A673 (cell line): ENCODE measurements around the gene DNLZ.

ENCODE experiments used
- CTCF ChIP-seq: fragments of 300-800, 200-600 bp; sonication (generic); conservative IDR thresholded peaks from 2 replicates; pipeline ENCODE4 v1.5.1; 2017; ENCODE audit warnings: low read depth, mild to moderate bottlenecking, antibody characterized with exemption, low read length, moderate library complexity, mixed read lengths
- EZH2 ChIP-seq: fragments of 200-600 bp; sonication (generic); IDR thresholded peaks from 2 replicates; pipeline ENCODE4 v1.6.1; 2017; ENCODE audit warnings: borderline replicate concordance, low read depth, mild to moderate bottlenecking, mixed read lengths, antibody characterized with exemption, low read length; ENCODE audit not compliant: poor library complexity, severe bottlenecking

- no peak for TF ChIP-seq EZH2
- TF ChIP-seq CTCF = no peak
Measured at GRCh38 chr9:136329211-136329627, 34.3 kb downstream of the DNLZ start.
